Superior temporal gyrus (tissue), 1 donor: Measurements from ENCODE around the gene HTRA3.

ENCODE experiments used
- DNase-seq: peaks from one replicate; pipeline ENCODE4 v3.0.0-alpha.2; 2016; ENCODE audit errors: extremely low spot score

Gene HTRA3

DNA sequence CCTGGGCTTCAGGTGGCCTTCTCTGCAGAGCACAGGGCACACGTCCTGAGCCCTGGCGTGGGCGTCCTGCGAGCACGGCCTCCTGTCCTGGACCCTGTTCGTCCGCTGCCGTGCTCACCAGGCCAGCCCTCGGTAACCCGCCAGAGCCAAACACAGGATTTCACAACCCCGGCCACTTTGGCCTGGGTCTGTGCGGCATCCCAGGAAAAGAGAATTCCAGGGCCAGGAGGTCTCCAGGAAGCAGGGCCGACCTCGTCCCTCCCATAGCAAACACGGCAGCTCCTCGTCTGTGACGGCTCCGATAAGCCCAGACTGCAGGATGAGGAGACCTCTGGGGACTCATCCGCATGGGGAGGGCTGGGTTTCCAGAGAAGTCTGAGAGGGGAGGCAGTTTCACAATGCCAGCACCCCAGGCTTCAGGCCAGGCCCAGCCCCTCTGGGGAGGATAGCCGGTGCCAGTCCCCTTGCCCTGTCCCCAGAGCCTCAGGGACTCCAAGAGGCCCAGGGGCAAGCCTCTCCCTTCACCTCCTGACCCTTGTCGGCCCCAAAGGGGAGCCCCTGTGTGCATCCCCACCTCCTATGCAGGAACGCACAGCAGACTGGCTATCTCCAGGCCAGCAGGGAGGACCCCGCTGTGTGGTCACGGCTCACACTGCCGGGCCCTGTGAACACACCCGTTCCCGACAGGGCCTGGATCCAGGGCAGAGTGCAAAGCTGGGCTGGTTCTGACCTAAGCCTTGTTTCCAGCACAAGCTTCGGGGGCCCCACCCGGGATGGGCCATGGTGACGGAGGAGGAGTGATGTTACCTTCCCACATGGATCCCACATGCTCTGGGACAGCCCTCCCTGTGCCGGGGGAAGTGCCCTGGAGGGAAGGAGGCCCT lies 22.3 kb upstream of the HTRA3 start:
- no peak for DNase-seq

DNA sequence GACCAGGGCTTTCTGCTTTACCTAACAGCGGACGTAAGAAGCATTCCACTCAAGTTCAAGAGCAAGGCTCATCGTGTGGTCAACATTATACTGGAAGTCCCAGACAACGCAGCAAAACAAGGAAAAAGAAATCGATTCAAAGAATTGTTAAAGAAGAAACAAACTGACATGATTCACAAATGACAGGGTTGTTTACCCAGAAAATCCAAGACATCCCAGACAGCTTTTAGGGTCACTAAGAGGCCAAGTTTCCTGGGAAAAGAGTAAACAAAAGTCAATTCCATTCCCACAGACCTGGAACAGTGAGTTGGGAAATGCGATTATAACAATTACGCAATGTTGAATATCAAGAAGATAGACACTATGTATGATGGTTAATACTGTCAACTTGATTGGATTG lies 21.5 kb upstream of the HTRA3 start:
- no peak for DNase-seq

DNA sequence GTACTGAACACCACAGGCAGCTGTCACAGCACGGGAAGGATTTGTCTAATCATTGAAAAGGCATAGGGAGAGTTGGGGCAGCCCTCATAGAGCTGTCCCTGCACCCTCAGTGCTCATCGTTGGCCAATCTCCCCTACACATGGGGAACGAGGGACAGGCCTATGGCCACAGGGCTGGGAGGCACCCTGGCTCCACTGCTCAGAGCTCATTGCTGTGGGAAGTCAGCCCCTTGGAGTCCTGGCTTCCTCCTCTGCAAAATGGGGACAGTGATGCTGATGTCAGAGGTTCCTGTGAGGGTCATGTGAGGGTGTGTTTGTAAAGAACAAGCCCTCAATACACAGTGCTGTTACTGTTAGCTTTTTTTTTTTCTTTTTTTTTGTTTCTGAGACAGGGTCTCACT lies 19.3 kb upstream of the HTRA3 start:
- DNase-seq, result no peak

DNA sequence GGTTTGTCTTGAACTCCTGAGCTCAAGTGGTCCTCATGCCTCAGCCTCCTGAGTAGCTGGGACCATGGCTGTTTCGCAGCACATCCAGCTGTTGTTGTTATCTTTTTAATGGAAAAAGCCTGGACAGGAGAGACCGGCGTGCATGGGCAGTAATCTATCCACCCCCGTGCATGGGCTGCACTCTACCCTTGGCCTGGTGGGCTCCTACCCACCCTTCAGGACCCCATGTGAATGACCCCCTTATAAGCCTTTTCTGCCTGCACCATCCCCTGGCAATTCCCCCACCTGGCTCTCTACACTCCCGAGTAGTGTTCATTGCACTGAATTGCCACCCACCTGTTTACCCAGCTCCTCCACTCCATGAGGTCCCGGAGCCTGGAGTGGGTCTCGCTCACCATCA lies 18.9 kb upstream of the HTRA3 start:
- no peak for DNase-seq

DNA sequence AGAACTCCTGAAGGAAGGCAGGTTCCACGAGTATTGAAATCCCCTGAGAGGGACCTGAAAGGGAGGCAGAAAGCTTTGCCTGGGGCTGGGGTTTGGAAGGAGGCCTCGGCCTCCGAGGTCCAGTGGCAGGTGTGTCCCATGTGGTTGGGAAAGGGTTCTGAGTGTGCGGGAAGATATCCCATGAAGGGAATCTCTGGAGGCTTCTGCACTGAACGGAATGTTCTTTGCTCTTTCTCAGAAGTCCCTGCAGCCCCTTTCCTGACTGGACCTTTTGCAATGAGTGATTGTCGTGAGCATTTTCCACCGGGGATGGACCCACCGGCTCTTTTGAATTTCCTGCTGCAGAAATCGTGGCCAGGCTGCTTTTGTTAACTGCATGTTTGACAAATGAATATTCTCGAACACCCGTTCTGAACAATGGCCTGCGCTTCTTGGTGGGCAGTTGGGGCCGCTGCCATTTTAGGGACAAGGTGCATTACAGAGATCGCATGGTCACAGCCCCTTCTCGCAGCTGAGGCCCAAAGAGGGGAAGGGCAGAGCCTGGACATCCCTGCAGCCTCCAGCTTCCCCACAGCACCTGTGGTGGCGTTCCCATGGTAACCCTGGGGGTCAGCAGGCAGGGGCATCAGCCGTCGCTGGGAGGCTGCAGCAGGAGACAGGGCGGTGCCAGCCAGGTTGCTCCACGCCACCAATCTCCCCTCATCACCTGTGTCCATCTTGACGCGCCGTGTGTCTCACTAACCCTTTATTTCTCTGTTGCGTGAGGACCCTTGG lies 18.3 kb upstream of the HTRA3 start:
- DNase-seq, result no peak

DNA sequence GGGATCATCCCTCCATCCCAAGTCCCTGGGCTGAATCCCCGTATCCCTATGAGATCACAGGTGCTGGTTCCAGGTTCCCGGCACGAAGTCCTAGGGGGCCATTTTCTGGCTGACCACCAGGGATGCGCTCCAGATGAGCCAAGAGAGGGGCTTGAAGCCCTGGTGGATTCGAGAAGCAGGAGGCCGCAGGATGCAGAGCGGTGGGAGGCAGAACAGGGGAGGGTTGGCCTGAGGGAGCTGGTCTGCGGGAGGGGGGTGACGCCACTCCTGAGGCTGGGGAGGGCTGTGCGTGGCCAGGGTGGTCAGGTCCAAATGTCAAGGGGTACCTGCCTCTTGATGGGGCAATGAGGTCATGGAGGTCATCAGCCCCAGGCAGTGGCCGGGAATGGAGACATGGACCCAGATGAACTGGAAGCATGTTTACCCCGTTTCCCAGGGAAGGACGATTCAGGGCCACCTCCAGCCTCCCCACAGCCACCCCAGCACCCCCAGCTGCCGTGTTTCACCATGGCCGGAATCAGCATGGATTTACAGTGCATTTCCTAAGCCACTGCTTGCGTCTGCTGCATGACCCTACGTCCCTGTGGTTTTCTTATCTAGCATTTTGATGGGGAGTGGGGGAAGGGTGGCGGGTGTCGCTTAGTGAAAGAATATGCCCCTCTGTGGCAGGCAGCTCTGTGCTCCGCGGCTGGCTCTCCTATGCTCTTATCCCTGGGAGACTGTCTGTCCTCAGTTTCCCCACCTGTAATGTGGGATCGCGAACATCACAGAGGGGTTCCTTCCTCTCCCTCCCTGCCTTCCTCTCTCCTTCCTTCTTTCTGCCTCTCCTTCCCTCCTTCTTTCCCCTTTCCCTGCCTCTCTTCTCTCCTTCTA lies 17.0 kb upstream of the HTRA3 start:
- DNase-seq, result no peak

DNA sequence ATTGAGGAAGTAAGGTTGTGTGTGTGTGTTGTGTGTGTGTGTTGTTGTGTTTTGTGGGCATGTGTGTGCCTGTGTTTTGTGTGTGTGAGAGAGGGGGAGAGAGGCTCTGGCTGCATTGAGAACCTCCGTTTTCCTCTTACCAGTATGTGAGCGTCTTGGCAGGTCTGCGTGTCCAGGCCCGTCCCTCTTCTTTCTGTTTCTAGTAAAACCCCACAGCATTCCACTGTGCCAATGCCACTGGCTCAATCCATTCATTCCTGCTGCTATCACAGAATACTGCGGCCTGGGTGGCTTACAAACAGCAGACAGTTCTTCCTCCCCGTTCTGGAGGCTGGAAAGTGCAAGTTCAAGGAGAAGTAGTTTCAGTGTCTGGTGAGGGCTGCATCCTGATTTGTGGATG lies 15.5 kb upstream of the HTRA3 start:
- no peak for DNase-seq

DNA sequence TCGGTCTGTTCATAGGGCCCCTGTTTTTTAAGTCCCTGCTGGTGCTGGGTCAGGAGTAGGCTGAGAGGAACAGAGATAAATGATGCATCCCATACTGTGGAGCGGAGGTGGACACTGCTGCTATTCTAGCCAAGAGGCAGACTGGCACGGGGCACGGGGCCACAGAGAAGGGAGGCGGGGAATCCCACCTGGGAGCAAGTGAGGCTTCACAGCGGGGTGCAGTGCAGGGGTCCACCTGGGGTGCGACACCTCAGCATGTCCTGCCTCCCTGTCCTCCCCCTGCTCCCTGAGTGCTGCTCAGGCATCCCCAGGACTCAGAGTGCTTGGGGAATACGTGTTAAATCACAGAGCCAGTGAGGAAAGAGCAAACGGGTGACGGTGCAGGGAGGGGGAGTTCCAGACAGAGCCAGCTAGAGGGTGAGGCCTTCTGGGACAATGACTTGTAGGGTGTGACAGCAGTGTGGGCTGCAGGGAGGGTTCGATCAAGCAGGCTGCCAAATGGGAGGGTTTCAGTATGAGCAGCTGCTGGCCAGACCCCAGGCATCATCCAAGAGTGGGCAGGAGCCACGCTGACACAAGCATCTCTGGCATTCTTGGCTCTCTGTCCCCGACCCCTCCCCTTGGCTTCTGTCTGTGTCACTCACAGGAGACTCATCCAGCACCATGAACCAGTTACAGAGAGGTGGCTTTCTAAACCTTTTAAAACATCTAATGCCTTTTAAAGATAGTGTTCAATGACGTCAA lies 13.7 kb upstream of the HTRA3 start:
- no peak for DNase-seq

DNA sequence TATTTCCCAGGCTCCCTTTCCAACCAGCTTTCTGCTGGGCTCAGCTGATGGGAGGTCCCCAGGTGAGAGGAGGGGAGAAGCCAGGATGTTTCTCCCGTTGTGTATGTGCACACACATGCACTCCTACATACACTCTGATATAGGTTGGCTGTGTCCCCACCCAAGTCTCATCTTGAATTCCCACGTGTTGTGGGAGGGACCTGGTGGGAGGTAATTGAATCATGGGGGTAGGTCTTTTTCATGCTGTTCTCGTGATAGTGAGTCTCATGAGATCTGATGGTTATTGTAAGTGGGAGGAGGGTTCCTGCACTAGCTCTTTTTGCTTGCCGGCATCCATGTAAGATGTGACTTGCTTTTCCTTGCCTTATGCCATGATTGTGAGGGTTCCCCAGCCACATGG lies 11.7 kb upstream of the HTRA3 start:
- no peak for DNase-seq

DNA sequence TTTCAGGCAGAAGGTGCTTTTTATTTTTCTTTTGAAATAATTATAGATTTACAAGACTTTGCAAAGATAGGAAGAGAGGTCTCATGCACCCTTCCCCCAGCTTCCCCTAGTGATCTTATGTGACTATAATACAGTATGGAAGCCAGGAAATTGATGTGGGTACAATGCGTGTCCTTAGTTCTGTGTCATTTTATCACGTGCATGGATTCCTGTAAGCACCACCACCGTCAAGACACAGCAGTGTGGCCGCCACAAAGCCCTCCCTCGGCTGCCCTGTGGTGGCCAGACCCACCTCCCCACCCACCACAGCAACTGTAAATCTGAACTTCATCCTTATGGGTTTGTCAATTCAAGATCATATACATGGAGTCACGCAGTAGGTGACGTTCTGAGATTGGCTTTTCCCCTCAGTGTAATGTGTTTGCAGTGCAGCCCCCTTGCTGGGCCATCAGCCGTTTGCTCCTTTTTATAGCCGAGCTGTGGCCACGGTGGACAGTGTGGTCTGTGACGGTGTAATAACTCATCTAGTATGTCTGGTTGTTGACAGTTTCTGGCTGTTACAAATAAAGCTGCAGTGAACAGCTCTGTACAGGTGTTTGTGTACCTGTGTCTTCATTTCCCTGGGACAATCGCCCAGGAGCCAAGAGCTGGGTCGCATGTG lies 10.9 kb upstream of the HTRA3 start:
- no peak for DNase-seq

DNA sequence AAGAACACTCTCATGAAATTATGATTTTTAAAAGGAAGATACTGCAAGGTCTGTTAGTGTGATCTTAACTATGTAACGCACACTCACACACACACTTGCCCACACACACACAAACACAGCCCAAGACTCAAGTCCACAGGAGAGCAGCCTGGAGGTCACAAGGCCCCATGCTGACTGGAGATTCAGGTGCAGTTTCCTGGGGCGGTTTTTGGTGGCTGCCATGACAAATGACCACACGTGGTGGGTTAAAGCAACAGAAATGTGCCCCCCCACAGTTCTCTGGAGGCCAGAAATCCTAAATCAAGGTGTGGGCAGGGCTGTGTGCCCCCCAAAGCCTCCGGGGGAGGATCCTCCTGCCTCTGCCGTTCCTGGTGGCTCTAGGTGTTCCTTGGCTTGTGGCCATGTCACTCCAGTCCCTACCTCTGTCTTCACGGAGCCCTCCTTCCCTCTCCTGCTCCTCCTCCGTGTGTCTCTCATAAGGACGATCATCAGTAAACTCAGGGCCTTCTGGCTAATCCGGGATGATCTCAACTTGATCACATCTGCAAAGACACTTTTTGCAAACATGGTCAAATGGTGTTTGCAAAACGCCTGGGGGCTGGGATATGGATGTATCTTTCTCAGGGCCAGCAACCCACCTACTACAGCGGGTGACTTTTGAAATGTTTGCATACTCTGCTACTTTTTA lies 9.7 kb upstream of the HTRA3 start:
- DNase-seq, result no peak

DNA sequence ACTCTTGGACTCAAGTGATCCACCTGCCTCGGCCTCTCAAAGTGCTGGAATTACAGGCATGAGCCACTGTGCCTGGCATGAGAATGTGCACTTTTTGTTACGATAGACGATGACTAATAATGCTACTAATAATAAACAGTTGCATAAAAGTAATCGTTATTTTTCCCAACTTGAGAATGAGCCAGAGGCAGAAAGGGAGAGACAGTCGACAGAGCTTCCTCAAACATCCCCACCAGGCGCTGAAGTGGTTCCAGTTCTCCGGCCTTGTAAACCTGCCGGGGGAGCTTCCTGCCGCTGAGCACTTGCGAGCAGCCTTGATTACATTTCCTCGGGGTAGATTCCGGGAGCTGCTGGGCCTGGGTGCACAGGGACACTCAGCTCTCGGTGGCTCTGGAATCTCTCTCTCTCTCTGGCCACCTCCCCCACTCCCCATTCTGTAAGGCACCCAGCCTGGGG lies 8.9 kb upstream of the HTRA3 start:
- no peak for DNase-seq

DNA sequence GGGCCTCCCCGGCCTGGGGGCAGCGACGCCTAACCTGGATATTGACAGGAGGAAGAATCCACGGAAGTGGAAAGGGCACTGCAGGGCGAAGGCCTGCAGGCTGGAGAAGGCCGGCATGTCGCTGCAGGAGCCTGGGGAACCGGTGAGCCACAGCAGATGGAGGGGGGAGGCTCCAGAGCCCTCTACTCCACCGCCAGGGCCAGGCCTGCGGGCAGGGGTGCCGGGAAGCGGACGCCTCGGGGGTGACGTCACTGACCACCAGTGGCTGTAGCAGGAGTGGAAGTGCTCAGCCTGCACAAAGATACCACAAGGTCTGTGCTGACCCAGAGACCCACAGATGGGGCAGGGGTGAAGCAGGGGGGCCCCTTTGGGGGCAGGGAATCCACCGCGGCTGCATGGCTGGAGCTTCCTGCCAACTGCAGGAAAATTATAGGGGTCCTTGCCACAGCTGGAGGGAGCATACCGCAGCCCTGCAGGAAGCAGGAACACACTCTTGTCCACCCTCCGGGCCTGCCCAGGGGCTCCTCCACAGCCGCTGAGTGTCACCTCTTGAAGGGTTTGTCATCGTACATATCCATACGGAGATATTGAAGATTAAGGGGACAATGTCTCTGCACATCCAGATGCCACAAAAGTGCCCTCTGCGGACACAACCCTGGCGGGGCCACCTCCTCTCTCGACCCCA lies 7.6 kb upstream of the HTRA3 start:
- DNase-seq, result no peak

DNA sequence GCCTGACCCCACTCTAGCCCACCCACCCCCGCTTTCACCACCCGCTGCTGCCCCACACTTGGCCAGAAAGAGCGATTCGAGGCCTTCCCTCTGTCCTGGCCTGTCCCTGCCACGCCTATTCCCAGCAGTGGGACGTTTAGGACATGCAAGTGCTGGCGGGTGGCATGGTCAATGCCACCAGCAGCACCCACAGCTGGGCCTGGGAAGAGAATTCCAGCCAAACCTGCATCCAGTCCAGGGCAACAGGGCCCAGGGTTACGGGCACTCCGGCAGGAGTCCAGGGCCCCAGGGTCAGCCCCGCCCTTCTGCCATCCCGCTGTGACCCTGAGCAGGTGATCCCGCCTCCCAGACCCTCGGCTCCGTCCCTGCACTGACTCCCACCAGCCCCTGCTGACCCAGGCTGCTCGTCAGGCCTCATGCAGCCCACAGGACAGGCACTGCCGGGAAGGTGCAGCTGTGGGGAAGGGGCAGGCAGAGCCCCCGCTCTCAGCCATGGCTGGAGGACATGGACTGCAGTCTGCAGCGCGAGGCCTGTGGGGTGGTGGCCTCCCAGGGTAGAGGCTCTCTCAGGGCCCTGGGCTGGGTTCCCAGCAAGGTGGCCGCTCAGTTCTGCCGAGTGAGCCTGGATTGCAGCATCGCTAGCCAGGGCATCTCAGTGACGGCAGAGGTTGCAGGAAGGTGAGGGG lies 6.8 kb upstream of the HTRA3 start:
- no peak for DNase-seq

DNA sequence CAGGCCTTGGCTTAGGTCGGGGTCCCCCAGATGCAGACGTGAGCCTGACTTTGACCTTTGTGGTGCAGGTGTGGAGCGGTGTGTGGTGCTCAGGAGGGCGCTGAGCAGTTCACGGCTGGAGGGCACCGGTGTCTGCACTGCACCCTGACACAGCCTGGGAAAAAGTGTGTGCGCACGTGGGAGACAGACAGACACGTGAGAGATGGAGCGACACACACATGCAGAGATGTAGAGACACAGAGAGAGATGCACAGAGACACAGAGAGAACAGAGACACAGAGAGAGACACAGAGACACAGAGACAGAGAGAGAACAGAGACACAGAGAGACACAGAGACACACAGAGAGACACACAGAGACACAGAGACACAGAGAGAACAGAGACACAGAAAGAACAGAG lies 6.2 kb upstream of the HTRA3 start:
- DNase-seq, result no peak

DNA sequence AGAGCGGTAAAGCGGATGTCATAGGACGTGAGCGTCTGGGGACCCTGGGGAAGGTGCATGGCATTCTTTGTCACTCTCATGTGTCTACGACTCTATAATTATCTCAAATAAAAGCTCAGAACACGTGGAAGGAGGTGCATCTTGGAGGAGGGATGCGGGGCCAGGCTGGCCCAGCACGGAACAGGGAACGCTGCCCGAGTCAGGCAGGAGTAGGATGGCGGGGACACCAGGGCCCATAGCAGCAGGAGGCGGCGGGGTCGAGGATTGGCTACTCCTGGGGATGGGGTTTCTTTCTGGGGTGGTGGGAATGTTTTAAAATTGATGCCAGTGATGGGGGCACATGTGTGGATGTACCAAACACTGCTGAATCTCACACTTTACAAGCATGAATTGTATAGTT lies 5.4 kb upstream of the HTRA3 start:
- no peak for DNase-seq

DNA sequence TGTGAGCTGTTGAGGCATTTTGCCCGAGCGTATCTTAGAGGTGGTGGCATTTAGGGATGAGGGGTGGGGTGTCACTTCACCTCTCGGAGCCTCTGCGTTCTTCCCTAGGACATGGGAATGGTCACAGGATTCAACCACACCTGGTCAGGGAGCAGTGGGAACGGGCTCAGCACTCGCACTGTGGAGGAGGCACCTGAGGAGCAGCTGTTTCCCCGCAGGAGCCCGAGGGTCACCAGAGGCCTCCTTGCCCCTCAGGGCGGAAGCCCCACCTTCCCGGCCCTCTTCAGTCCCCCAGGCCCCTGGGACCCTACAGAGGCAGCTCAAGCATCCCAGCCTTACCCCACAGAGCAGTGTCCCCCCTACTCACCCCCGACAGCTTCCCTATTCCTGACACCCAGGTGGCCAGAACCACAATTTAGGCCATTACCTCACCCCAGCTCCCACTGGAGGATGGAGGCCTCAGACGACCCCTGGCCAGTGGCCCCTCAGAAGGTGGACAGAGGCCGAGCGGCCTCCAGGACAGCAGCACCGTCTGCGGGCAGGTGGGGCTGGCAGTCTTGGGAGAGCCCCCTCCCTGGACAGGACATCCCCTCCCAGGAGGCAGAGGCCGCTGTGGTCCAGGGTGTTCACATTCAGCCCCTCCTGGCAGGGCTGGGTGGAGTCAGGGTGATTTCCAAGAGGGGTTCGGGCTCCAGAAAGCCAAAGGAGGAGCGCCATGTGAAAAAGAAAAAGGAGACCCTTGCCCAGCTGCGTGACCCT lies 4.2 kb upstream of the HTRA3 start:
- no peak for DNase-seq

DNA sequence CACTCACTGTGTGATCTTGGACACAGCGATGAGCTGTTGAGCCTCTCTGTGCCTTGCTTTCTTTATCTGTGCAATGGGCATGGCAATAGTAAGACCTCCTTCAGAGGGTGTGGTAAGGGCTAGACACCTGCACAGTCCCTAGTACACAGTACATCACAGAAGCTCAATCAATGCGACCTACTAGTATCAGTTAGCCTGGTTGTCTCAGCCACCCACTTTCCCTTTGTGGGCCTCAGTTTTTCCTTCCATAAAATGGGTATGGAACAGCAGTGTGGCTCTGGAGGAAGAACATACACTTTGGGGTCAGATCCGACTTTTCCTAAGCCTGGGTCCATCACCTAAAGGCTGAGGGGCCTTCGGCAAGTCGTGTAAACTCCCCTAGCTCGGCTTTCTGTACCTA lies 3.5 kb upstream of the HTRA3 start:
- no peak for DNase-seq
